Measurements from ENCODE around the gene SERPINF2.
"Not testable (repeated sequence)": the region's sequence is repeated elsewhere in the genome, so short reads cannot be mapped to it uniquely, and the experiment has no call there.

The SERPINF2 gene

DNA sequence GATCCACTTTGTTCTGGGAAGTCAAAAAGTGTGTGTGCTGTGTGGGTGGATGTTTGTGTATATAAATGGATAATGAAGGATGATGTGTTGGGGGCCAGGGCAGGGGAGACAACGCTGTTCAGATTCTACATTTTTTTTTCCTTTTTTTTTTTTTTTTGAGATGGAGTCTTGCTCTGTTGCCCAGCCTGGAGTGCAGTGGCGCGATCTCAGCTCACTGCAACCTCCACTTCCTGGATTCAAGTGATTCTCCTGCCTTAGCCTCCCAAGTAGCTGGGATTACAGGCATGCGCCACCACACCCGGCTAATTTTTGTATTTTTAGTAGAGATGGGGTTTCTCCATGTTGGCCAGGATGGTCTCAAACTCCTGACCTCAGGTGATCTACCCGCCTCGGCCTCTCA is 22.0 kb downstream of the SERPINF2 start:
- not testable (repeated sequence) for DNase-seq

DNA sequence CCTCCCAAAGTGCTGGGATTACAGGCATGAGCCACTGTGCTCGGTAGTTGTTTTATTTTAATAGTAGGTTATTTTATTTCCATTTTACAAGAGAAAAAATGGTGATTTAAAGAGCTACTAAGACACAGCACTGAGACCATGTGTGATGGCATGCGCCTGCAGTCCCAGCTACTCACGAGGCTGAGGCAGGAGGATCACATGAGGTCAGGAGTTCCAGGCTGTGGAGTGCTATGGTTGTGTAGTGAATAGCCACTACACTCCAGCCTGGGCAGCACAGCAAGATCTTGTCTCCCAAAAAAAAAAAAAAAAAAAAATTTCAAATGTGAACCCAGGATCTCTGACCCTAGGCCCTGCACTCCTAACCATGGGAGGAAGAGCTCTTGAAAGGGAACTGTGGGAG is 22.9 kb downstream of the SERPINF2 start:
- no peak for DNase-seq

DNA sequence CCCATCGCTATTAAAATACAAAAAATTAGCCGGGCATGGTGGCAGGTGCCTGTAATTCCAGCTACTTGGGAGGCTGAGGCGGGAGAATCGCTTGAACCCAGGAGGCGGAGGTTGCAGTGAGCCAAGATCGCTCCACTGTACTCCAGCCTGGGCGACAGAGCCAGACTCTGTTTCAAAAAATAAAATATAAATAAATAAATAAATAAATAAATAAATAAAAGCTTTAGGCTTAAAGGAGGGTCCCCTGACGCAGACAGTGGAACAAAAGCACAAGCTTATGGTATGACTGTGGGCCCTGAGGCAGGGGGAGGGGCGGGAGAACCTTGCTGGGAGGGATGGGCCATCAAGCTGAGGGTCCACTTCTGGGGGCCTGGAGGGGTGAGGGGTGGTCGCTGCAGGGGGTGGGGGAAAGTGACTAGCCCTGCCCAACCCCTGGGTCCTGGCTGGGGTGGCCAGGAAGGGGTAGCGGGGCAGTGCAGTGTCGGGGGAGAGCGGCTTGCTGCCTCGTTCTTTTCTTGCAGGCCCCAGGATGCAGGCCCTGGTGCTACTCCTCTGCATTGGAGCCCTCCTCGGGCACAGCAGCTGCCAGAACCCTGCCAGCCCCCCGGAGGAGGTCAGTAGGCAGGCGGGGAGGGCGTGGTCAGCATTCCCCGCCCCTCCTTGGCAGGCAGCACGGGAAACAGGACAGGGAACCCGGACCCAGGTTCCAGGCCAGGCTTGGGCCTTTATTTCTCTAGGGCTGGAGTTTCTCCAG is 23.9 kb downstream of the SERPINF2 start:
- DNase-seq: no peak

DNA sequence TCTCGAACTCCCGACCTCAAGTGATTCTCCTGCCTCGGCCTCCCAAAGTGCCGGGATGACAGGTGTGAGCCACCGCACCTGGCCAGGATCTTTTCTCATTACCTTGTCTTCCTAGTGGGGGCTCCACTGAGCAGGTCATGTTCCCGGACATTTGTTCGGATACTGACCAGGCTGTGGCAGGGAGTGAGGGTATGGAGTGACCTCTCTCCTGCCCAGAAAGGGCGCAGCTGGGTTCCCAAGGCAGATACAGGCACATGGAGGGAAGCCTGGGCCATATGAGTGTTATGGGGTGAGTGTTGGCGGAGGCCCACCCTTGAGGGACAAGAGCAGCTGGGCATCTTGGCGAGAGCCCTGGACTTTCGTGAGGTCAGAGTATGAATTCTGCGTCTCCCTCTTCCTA is 24.7 kb downstream of the SERPINF2 start:
- DNase-seq: no peak

DNA sequence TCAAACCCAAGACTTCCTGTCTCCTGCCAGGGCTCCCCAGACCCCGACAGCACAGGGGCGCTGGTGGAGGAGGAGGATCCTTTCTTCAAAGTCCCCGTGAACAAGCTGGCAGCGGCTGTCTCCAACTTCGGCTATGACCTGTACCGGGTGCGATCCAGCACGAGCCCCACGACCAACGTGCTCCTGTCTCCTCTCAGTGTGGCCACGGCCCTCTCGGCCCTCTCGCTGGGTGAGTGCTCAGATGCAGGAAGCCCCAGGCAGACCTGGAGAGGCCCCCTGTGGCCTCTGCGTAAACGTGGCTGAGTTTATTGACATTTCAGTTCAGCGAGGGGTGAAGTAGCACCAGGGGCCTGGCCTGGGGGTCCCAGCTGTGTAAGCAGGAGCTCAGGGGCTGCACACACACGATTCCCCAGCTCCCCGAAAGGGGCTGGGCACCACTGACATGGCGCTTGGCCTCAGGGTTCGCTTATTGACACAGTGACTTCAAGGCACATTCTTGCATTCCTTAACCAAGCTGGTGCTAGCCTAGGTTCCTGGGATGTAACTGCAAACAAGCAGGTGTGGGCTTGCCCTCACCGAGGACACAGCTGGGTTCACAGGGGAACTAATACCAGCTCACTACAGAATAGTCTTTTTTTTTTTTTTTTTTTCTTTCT is 27.3 kb downstream of the SERPINF2 start:
- DNase-seq: peak; percentile 80

DNA sequence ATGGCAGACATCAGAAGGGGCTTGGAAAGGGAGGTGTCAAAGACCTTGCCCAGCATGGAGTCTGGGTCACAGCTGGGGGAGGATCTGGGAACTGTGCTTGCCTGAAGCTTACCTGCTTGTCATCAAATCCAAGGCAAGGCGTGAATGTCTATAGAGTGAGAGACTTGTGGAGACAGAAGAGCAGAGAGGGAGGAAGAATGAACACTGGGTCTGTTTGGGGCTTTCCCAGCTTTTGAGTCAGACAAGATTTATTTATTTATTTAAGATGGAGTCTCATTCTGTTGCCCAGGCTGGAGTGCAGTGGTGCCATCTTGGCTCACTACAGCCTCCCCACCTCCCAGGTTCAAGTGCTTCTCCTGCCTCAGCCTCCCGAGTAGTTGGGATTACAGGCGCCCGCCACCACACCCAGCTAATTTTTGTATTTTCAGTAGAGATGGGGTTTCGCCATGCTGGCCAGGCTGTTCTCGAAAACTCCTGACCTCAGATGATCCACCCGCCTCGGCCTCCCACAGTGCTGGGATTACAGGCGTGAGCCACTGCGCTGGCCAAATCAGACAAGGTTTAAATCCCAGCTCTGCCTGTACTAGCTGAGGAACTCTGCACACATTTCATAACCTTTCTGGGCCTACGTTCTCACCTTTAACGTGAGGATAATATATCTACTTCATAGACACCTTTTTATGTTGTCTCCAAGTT is 30.5 kb downstream of the SERPINF2 start:
- DNase-seq: not testable (repeated sequence)

DNA sequence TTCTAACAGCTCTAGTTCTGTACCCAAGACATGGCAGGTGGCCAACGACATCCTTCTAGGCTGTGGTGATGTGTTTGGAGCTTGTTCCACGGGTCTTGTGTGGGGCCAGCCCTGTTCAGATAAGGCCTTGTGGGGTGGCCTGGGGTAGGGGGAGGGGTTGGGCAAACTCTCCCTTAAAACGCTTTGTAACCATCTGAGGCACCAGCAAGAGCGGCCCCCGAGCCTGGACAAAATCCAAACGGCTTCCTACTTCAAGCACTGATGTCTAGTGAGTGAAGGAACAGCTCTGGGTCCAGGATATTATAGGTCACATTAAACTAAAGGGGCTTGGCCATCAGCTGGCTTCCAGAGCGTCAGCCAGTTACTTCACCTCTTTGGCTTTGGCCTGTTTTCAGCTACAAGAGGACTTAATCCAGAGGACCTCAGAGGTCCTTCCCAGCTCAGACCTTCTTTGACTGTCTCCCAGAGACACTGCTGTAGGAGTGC is 31.1 kb downstream of the SERPINF2 start:
- no peak for DNase-seq

DNA sequence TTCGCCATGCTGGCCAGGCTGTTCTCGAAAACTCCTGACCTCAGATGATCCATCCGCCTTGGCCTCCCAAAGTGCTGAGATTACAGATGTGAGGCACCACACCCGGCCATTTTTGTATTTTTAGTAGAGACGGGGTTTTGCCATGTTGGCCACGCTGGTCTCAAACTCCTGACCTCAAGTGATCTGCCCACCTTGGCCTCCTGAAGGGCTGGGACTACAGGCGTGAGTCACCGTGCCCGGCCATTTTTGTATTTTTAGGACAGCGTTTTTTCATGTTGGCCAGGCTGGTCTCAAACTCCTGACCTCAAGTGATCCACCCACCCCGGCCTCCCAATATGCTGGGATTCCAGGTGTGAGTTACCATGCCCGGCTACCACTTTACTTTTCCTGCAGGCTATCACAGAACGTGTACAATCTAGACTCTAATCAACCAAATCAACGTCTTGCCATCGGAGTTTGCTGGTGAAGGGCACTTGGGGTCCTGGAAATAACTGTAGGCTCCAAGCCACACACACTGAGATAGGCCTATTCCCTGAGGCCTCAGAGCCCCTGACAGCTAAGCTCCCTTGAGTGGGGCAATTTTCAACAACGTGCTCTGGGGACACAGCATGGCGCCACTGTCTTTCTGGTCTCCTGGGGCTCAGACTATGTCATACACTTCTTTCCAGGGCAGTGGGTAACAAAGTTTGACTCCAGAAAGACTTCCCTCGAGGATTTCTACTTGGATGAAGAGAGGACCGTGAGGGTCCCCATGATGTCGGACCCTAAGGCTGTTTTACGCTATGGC is 31.9 kb downstream of the SERPINF2 start:
- no peak for DNase-seq

DNA sequence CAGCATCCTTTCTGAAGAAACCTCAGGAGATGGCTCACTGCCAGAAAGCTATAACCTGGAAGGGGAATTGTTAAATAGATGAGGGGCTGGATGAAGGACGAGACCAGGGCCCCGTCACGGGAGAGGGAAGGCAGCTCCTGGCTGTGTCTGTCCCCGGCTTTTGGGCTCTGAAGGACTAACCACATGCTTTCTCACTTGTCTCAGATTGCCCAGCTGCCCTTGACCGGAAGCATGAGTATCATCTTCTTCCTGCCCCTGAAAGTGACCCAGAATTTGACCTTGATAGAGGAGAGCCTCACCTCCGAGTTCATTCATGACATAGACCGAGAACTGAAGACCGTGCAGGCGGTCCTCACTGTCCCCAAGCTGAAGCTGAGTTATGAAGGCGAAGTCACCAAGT is 33.7 kb downstream of the SERPINF2 start:
- no peak for DNase-seq

DNA sequence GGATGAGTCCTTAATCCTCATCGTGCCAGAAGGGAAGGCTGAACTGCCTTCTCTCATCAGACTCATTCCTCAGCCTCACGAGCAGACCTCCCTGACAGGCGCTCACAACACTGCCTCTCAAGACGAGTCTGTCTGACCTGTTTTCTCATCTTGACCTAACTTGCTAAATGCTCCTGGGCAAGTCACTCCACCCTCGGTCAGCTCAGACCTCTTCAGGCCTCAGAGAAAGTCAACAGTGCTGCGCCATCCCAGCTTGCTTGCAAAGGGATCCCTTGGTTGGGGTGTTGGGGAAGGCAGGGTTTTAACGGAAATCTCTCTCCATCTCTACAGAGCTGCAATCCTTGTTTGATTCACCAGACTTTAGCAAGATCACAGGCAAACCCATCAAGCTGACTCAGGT is 34.2 kb downstream of the SERPINF2 start:
- DNase-seq: no peak

DNA sequence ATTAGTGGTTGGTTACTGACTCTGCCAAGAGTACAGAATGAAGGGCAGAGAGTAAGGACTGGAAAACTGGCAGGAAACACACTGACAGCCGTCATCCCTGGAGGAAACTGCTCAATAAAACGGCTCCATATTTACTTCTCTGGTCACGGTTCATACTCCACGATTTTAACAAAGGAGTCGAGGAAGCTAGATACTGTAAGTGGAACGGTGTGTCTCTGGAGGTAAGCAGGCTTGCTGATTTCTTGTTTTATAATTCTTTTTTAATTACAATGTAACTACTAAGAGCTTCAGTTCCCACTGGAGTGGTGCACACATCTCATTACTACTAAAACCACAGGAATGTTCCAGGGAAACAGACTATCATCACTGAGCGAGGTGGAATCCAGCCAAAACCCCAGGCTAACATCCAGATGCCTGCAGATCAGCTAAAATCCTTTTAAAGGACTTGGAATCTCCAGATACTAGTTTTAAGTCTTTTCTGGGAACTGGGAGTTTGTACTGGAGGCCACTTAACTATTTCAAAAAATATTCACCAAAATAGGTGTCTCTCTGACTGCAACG is 37.0 kb downstream of the SERPINF2 start:
- no peak for DNase-seq

DNA sequence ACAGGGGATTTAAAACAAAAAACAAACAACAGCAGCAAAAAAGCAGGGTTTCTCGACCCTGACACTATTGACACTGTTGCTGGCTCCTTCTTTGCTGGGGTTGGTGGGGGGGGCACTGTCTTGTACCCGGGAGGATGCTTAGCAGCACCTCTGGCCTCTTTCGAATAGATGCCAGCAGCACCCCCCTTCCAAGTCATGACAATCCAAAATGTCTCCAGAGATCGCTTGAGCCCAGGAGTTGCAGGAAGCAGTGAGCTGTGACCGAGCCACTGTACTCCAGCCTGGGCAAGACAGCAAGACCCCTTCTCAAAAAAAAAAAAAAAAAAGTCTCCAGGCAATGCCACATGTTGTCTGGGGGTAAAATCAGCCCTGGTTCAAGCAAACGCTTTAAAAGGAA is 39.5 kb downstream of the SERPINF2 start:
- DNase-seq: no peak

DNA sequence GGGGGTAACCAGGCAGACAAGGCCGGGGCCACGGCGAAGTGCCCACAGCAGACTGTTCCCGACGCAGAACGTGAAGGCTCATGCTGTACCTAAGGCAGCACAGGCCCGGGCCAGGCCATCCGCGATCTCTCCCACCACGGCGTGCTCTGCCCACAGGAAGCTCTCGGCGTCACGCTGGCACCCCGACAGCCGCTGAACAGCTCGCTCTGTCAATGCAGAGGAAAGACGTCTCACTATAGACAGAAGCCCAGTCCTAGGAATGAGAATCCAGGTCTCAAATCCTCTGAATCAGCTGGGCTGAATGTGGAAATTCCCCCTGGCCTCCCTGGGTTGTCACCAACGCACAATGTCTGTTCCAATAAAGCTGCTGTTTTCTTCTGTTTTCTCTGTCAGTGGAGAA is 40.6 kb downstream of the SERPINF2 start:
- no peak for DNase-seq

DNA sequence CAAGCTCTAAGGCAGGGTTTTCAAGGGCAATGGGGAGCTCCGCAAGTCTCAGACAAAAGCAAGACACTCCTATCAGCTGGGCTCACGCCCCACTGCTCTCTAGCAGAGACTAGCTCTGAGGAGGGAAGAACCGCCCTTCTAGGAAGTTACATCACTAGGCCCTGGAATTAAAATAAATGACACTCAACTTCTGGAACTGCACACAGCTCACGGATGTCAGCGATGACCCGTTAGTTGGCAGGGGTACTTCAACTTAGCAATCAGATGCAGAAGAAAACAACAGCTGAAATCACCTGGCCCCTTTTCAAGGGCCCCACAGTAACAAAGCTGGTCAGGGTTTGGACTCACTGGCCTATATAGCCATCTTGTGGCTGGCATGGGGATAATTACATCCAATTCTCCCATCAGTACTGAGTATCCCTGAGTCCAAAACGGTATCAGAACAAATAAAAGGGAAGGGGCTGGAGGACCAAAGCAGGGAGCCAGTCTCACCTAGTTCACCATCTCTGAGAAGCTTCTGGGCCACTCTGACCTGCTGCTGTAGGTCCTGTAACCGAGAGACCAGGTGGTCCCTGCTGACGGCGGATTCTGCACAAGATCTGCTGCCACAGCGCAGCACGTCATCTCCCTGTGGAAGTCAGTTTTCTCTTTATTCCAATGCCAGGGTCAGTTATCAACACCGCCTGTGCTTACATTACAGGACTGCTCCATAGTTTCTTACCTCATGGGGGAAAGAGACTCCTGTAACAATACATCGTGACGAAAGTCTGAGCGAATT is 41.4 kb downstream of the SERPINF2 start:
- DNase-seq: peak; percentile 42

DNA sequence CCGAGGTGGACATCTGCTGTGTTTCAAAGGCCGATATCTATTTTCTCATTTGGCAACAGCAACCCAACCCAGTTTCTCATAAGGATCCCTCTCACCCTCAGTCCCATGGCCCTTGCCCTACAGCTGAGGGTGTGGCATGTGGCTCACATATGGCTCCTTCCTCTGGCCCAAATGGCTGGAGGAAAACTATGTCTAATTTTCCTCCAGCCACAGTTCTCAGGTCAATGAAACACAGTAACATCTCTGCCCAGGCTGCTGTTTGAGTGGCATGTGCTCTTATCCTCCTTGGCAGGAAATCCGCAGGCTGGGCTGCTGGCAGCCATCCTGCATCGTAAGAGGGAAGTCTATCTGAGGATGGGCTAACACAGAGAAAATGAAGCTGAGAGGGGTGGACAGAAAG is 43.3 kb downstream of the SERPINF2 start:
- no peak for DNase-seq

DNA sequence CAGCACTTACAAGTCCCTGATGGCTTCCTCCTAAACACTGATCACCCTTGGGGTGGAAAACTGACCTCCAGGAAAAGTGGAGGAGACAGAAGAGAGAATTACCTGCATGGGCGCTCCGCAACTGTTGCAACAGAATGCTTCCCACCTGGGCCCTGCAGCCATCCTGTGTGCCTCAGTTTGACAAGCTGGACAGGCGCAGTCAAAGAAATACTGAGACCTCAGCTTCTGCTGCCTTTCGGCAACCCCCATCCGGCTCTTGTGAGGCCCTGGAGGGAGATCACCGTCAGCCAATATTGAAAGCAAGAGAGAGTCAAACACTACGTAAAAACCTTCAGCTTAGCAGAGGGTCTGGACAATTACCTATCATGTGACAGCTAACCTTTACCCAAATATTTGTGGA is 44.0 kb downstream of the SERPINF2 start:
- DNase-seq: no peak

DNA sequence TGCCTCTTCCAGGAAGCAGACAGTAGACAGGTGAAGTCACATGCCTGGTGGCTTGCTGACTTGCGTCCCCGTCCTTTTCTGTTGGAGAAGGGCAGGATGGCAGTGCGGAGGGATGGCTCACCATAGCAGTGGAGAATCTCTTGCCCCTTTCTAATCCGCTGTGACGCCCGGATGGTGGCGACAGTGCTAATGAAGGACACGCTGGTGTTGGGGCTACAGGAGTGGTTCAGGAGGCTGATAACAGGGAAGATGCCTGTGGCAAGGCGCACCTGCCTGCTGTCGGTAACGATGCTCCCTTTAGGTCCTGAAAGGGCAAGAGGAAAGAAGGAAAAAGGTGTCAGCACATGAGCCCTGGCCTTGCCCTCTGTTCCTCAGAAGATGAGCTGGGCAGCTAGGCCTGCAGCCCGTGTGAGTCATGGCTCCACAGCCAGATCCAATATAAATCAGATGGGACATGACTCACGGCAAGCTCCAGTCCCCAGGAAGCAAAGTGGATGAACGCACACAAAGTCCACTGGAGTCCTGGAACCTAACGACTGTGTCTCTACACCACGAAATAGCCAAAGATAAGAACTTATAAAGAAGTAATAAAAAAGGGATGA is 44.7 kb downstream of the SERPINF2 start:
- no peak for DNase-seq

DNA sequence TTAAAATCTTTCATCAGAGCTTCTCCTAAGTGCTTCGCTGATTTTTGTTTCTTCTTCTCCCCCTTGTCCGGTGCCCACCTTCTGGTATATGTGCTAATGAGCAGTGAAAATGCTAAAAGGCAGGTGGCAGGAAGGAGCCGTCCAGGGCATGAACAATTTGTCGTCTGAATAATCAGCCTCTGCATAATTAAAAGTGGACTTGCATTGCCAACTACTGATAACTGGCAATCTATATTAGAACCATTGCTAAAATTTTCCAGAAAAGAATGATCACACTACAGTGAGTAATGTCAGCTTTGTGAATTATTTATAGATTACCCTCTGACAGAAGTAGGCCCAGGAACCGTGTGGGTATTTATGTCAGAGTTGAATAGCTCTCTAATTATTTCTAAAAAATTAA is 47.3 kb downstream of the SERPINF2 start:
- no peak for DNase-seq

DNA sequence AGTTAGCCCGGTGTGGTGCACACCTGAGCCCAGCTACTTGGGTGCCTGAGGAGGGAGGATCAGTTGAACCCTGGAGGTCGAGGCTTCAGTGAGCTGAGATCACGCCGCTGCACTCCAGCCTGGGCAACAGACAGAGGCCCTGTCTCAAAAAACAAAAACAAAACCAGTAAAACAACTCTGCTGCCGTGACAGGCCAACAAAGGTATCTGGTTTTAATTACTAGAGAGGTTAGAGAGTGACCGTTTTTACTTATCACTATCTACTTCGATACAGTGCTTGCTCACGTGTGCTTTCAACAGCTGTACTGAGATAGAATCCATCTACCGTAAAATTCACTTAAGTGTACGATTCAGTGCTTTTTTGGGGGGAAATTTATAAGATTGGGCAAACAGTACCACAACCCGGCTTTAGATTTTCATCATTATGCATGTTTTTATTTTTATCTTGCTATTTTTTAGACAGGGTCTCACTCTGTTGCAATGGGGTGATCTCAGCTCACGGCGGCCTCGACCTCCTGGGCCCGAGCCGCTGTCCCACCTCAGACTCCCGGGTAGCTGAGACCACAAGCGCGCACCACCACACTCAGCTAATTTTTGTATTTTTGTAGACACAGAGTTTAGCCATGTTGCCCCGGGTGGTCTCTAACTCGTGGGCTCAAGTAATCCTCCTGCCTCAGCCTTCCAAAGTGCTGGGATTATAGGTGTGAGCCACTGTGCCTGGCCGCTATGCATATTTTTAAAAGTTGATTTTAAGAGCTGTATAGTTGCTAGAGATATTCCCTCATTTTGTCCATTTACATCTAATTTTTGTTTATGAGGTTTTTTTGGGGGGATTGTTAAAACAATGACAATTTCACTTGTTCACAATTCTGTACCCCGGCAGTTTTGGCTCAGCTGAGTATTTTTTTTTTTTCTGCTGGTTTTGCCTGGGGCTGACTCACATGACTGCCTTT is 50.1 kb downstream of the SERPINF2 start:
- no peak for DNase-seq

DNA sequence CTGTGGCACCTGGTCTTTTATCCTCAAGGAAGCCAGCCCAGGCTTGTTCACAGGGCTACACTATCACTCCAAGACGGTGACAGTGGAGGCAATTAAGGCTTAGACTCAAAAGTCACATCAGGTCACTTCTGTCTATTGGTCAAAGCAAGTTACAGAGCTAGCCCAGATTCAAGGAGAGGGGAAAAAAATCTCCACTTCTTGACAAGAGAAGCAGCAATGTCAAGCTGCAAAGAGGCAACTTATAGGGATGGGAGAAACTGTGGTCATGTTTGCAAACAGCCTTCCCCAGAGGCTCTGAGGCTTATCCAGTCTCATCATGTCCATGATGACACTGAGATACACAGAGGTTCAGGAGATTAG is 50.8 kb downstream of the SERPINF2 start:
- DNase-seq: no peak

All from NCI-H146 (cell line).